ENCODE data around the gene JPT1. TPM values are rescaled to one million over a fixed set of nuclear protein-coding genes. Genes with fewer than 3 reads are reported as not detected.
A peak's percentile ranks its signal among the peaks of the same experiment; 100 is the strongest.

Gene JPT1
- total and polyA plus RNA-seq, 2 donors: 92.1 to 130 TPM

DNA sequence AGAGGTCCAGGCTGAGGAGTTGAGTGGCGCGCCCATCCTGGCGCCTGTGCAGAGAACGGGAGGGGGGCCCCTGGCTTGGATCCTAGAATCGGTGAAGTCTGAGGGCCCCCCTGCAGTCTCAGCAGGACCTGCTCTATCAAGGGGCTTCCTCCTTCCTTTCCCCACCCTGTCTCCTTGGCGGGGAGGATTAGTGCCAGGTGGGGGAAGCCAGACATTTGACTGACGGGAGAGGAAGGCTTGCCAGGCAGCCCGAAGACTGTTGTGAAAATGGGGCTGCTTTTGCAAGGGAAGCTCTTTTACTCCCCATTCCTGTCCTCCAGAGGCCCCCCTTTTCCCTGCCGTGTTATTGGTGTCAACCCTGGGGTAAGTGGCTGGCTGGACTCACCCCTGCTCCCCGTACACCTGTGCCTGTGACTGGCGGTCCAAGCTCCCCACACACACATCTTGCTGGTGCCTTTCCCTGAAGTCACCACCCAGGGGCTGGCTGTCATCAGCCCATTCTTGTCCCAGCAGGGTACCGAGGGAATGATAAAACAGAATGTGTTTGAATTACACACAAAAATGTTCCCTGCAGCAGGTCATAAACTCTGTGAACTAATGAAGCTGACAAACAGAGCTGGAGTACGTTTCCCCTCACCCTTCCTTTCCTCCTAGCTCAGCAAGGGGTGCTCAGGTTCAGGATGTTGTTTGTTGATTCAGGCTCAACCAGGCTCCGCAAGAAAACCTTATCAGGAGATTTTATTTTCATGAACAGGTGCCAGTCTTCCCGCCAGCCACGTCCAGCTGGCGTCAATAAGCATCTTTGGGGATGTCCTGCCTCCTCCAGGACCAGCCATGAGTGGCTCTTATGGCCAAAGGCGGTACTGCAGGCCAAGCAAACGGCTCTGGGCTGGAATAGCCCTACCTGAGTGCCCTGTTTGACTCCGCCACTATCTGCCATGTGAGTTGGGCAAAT is 48.9 kb downstream of the JPT1 start:
- no peak for DNase-seq (ENCODE audit: low read depth in 6 of 9, low spot score in 9 of 9)
- no peak overlapping the region for H3K27ac ChIP-seq (ENCODE audit: low read depth in 1 of 2, low read length in 1 of 2)

GRCh38 chr17:75103601-75104554 is 50.4 kb downstream of the JPT1 start:
- Histone ChIP-seq H3K36me3 (ENCODE audit: control insufficient read depth in 2 of 2, insufficient read depth in 2 of 2, low read length in 1 of 2) (peaks cover 0 to 6% of the 10 kb centered on the region in 2 donors), H3K27me3 (ENCODE audit: control insufficient read depth in 2 of 2, insufficient read depth in 1 of 2, low read length in 1 of 2) (peaks cover 0 to 16% of the 10 kb centered on the region in 2 donors), H3K4me3 (ENCODE audit: low read length in 2 of 2) (no peak overlapping the region), H3K4me1 (ENCODE audit: control insufficient read depth in 2 of 2, insufficient read depth in 2 of 2, low read length in 2 of 2) (peaks cover 3 to 4% of the 10 kb centered on the region in 2 donors), H3K27ac (ENCODE audit: low read depth in 1 of 2, low read length in 1 of 2) (no peak overlapping the region), H3K9me3 (ENCODE audit: control insufficient read depth in 2 of 2, insufficient read depth in 1 of 2, low read length in 1 of 2) (no peaks in the 10 kb centered on the region)
- no peak for DNase-seq (ENCODE audit: low read depth in 6 of 9, low spot score in 9 of 9)
- WGBS: 98% methylated on average over 14 of the region's 14 CpGs

More for the DNA sequence above, 48.9 kb downstream of the JPT1 start:
- no peaks in the 10 kb centered on the region for H3K9me3 ChIP-seq (ENCODE audit: control insufficient read depth in 2 of 2, insufficient read depth in 1 of 2, low read length in 1 of 2)
- H3K27me3 ChIP-seq (ENCODE audit: control insufficient read depth in 2 of 2, insufficient read depth in 1 of 2, low read length in 1 of 2): peaks cover 0 to 24% of the 10 kb centered on the region in 2 donors
- H3K36me3 ChIP-seq (ENCODE audit: control insufficient read depth in 2 of 2, insufficient read depth in 2 of 2, low read length in 1 of 2): peaks cover 0 to 1% of the 10 kb centered on the region in 2 donors
- 92% methylated on average over 20 of the region's 20 CpGs for WGBS
- H3K4me1 ChIP-seq (ENCODE audit: control insufficient read depth in 2 of 2, insufficient read depth in 2 of 2, low read length in 2 of 2): peaks cover 7 to 12% of the 10 kb centered on the region in 2 donors
- H3K4me3 ChIP-seq (ENCODE audit: low read length in 2 of 2): no peak overlapping the region

DNA sequence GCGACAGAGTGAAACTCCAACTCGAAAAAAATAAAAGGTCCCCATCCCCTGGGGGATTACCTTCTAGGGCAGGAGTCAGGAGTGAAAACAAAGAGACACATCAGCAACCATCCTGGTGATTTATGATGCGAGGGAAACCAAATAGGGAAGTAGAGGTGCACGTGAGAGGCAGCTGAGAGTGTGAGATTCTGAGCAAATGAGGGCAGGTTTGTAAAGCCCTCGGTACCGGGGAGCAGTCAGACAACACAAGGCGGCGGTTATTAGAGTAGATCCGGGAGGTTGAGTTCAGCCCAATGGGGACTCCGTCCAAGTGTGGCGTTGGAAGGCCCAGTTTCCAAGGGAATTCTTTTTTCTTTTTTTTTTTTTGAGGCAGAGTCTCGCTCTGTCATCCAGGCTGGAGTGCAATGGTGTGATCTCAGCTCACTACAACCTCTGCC is 51.9 kb downstream of the JPT1 start:
- DNase-seq (ENCODE audit: low read depth in 6 of 9, low spot score in 9 of 9): no peak
- Histone ChIP-seq H3K27me3 (ENCODE audit: control insufficient read depth in 2 of 2, insufficient read depth in 1 of 2, low read length in 1 of 2) (peaks cover 0 to 8% of the 10 kb centered on the region in 2 donors), H3K27ac (ENCODE audit: low read depth in 1 of 2, low read length in 1 of 2) (no peak overlapping the region), H3K9me3 (ENCODE audit: control insufficient read depth in 2 of 2, insufficient read depth in 1 of 2, low read length in 1 of 2) (no peaks in the 10 kb centered on the region), H3K4me3 (ENCODE audit: low read length in 2 of 2) (no peak overlapping the region), H3K36me3 (ENCODE audit: control insufficient read depth in 2 of 2, insufficient read depth in 2 of 2, low read length in 1 of 2) (peaks cover 0 to 6% of the 10 kb centered on the region in 2 donors), H3K4me1 (ENCODE audit: control insufficient read depth in 2 of 2, insufficient read depth in 2 of 2, low read length in 2 of 2) (no peaks in the 10 kb centered on the region)
- 24% methylated on average over 12 of the region's 12 CpGs for WGBS

- no peaks in the 10 kb centered on the region for H3K4me1 ChIP-seq (ENCODE audit: control insufficient read depth in 2 of 2, insufficient read depth in 2 of 2, low read length in 2 of 2)
- no peak overlapping the region for H3K27ac ChIP-seq (ENCODE audit: low read depth in 1 of 2, low read length in 1 of 2)
- H3K9me3 ChIP-seq (ENCODE audit: control insufficient read depth in 2 of 2, insufficient read depth in 1 of 2, low read length in 1 of 2): no peaks in the 10 kb centered on the region
- no peak overlapping the region for H3K4me3 ChIP-seq (ENCODE audit: low read length in 2 of 2)
- DNase-seq (ENCODE audit: low read depth in 6 of 9, low spot score in 9 of 9): no peak
- peaks cover 0 to 6% of the 10 kb centered on the region in 2 donors for H3K27me3 ChIP-seq (ENCODE audit: control insufficient read depth in 2 of 2, insufficient read depth in 1 of 2, low read length in 1 of 2)
- H3K36me3 ChIP-seq (ENCODE audit: control insufficient read depth in 2 of 2, insufficient read depth in 2 of 2, low read length in 1 of 2): peaks cover 0 to 7% of the 10 kb centered on the region in 2 donors
- WGBS: 97% methylated on average over 31 of the region's 31 CpGs
Measured at GRCh38 chr17:75099881-75100595, 54.3 kb downstream of the JPT1 start.

DNA sequence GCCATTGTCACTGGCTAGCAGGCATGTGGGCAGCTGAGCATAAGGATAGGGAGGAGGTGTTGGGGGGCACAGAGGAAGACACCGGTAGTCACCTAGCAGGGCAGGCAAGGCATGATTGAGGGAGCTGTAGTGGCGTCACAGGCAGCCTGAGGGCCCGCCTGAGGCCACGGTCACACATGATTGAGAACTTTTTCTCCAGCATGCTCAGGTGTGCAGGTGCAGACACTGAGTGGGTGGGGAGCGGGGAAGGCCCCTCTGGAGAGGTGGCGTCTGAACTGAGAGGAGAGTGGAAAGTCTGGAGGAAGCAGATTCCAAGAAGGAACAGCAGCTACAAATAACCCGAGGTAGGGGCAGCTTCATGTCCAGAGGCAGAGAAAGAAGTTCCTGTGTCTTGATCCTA is 55.5 kb downstream of the JPT1 start:
- no peak for DNase-seq (ENCODE audit: low read depth in 6 of 9, low spot score in 9 of 9)
- Histone ChIP-seq H3K4me3 (ENCODE audit: low read length in 2 of 2) (no peak overlapping the region), H3K9me3 (ENCODE audit: control insufficient read depth in 2 of 2, insufficient read depth in 1 of 2, low read length in 1 of 2) (no peaks in the 10 kb centered on the region), H3K4me1 (ENCODE audit: control insufficient read depth in 2 of 2, insufficient read depth in 2 of 2, low read length in 2 of 2) (no peaks in the 10 kb centered on the region), H3K27ac (ENCODE audit: low read depth in 1 of 2, low read length in 1 of 2) (no peak overlapping the region), H3K27me3 (ENCODE audit: control insufficient read depth in 2 of 2, insufficient read depth in 1 of 2, low read length in 1 of 2) (peaks cover 0 to 6% of the 10 kb centered on the region in 2 donors), H3K36me3 (ENCODE audit: control insufficient read depth in 2 of 2, insufficient read depth in 2 of 2, low read length in 1 of 2) (peaks cover 0 to 9% of the 10 kb centered on the region in 2 donors)
- 94% methylated on average over 7 of the region's 7 CpGs for WGBS

DNA sequence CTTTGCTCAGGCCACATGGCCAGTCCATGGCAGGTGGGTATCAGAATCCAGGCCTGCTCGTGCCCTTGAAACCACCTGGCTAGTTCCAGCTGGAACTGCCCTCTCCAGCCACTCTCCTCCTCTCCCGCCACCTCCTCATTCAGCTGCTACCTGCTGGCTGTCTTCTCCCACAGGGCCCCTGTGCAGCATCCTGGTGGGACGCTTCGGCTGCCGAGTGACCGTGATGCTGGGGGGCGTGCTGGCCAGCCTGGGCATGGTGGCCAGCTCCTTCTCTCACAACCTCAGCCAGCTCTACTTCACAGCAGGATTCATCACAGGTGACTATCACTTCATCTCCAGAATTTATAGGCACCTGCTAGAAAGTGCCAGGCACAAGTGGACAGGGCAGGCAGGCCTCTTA is 56.4 kb downstream of the JPT1 start:
- Histone ChIP-seq H3K36me3 (ENCODE audit: control insufficient read depth in 2 of 2, insufficient read depth in 2 of 2, low read length in 1 of 2) (peaks cover 0 to 9% of the 10 kb centered on the region in 2 donors), H3K27ac (ENCODE audit: low read depth in 1 of 2, low read length in 1 of 2) (no peak overlapping the region), H3K9me3 (ENCODE audit: control insufficient read depth in 2 of 2, insufficient read depth in 1 of 2, low read length in 1 of 2) (no peaks in the 10 kb centered on the region), H3K27me3 (ENCODE audit: control insufficient read depth in 2 of 2, insufficient read depth in 1 of 2, low read length in 1 of 2) (peaks cover 0 to 6% of the 10 kb centered on the region in 2 donors), H3K4me3 (ENCODE audit: low read length in 2 of 2) (no peak overlapping the region), H3K4me1 (ENCODE audit: control insufficient read depth in 2 of 2, insufficient read depth in 2 of 2, low read length in 2 of 2) (no peaks in the 10 kb centered on the region)
- DNase-seq (ENCODE audit: low read depth in 6 of 9, low spot score in 9 of 9): no peak
- WGBS: over 99% methylated on average over 7 of the region's 7 CpGs

GRCh38 chr17:75096082-75096625 is 58.2 kb downstream of the JPT1 start:
- Histone ChIP-seq H3K27me3 (ENCODE audit: control insufficient read depth in 2 of 2, insufficient read depth in 1 of 2, low read length in 1 of 2) (no peaks in the 10 kb centered on the region), H3K9me3 (ENCODE audit: control insufficient read depth in 2 of 2, insufficient read depth in 1 of 2, low read length in 1 of 2) (no peaks in the 10 kb centered on the region), H3K4me3 (ENCODE audit: low read length in 2 of 2) (no peak overlapping the region), H3K36me3 (ENCODE audit: control insufficient read depth in 2 of 2, insufficient read depth in 2 of 2, low read length in 1 of 2) (peaks cover 0 to 9% of the 10 kb centered on the region in 2 donors), H3K27ac (ENCODE audit: low read depth in 1 of 2, low read length in 1 of 2) (no peak overlapping the region), H3K4me1 (ENCODE audit: control insufficient read depth in 2 of 2, insufficient read depth in 2 of 2, low read length in 2 of 2) (peaks cover 0 to 4% of the 10 kb centered on the region in 2 donors)
- WGBS: 63% methylated on average over 14 of the region's 14 CpGs
- DNase-seq (ENCODE audit: low read depth in 6 of 9, low spot score in 9 of 9): peak in 1 of 9 donors; percentile 27

GRCh38 chr17:75094871-75095399 is 59.4 kb downstream of the JPT1 start:
- no peaks in the 10 kb centered on the region for H3K9me3 ChIP-seq (ENCODE audit: control insufficient read depth in 2 of 2, insufficient read depth in 1 of 2, low read length in 1 of 2)
- no peak for DNase-seq (ENCODE audit: low read depth in 6 of 9, low spot score in 9 of 9)
- peaks cover 0 to 4% of the 10 kb centered on the region in 2 donors for H3K4me1 ChIP-seq (ENCODE audit: control insufficient read depth in 2 of 2, insufficient read depth in 2 of 2, low read length in 2 of 2)
- peaks cover 0 to 3% of the 10 kb centered on the region in 2 donors for H3K36me3 ChIP-seq (ENCODE audit: control insufficient read depth in 2 of 2, insufficient read depth in 2 of 2, low read length in 1 of 2)
- 89% methylated on average over 16 of the region's 16 CpGs for WGBS
- no peak overlapping the region for H3K27ac ChIP-seq (ENCODE audit: low read depth in 1 of 2, low read length in 1 of 2)
- no peak overlapping the region for H3K4me3 ChIP-seq (ENCODE audit: low read length in 2 of 2)
- no peaks in the 10 kb centered on the region for H3K27me3 ChIP-seq (ENCODE audit: control insufficient read depth in 2 of 2, insufficient read depth in 1 of 2, low read length in 1 of 2)
